Measurements from ENCODE around the gene FEZF2.

FEZF2 gene

DNA sequence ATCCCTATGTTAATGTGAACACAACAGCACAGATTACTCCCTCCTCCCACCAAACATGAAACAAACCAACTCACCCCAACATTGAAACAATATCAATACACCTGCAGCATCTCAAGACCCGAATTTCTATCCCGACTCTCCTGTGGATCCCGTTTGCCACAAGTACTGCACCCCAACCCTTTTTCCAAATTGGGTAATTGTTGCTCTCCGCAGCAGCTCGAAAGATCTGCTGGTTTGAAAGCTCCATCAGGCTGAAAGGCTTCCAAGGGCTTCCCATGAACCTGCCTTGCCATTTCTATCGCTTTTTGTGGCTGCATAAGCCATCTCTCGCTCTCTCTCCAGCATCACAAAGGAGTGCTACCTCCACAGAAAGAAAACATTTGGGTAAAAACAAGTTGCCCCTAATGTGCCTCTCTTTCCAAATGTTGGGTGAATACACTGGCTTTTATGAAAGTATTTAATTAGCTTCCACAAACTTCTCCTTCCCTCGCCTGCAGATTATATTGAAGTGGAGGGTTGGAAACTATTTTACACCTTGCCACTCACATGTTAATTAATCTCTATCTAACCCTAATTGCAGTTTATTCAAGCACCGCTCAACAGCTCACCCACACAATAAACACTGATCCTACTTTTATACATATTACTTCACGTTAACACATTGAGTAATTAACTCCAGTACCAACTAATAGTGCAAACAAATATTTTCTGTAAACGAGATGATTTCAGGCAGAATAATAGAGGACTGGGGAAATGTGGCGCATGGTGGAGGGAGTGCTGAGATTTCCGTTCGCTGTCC is 2.5 kb upstream of the FEZF2 start:
- peaks cover 42 to 71% (median 59%) of the 10 kb centered on the region in 11 experiments for H3K9me3 ChIP-seq (replicated peaks in 1 of 11)
- H4K20me1 ChIP-seq: no peaks in the 10 kb centered on the region
- H3K4me3 ChIP-seq: no peak overlapping the region
- no peak overlapping the region for H3K9ac ChIP-seq
- no peaks in the 10 kb centered on the region for H3K36me3 ChIP-seq
- no peak overlapping the region for H3K4me2 ChIP-seq
- no peak for TF ChIP-seq Cebpa-rat (IDR thresholded peaks at IDR 0.05)
- no peak overlapping the region for H3K27ac ChIP-seq
- H3K27me3 ChIP-seq: peaks cover 0 to 22% (median 4%) of the 10 kb centered on the region in 11 experiments; a peak in 8 of 22 replicates
- no peaks in the 10 kb centered on the region for H3K4me1 ChIP-seq

DNA sequence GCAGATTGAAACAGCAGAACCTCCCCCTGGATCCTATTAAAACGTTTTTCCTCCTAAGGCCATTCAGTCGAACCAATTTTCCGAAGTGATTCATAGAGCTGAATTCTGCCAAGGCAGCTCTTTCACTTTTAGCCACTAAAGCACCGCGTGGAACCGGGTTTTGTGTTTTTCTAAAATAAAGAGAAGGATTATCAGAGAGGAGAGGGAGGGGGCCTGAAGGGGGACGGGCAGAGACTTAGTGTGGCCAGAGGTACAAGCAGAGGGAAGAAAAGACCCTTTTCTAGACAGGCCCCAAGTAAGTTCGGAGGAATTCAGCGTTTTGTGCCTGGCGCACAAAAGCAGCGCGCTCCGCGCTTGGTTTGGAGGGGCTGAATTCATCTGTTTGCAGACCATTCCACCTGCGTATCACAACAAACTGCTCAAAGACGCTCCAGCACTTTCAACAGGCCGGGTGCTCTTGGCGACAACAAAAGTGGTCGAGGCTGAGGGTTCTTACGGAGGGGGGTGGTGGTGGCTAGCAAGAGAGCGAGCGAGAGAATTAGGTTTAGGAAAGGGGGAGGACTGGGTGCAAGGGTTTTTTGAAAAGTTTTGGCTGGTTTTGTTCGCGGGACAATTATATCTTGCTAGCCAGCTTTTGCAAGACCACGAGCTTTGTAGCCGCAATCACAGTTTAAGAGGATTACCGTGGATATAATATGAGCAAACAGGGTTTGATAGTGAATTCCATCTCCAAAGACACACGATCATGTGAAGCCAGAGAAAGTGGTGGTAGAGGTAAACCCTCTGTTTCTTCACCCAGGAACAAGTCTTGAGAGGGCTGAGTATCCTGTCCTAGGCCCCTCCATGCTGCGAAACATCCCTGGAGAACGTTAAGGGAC is 1.2 kb upstream of the FEZF2 start:
- no peaks in the 10 kb centered on the region for H4K20me1 ChIP-seq
- no peak for TF ChIP-seq Cebpa-rat (IDR thresholded peaks at IDR 0.05)
- H3K4me1 ChIP-seq: no peaks in the 10 kb centered on the region
- peaks cover 55 to 83% (median 71%) of the 10 kb centered on the region in 11 experiments for H3K9me3 ChIP-seq (replicated peaks in 1 of 11)
- no peak overlapping the region for H3K4me2 ChIP-seq
- no peaks in the 10 kb centered on the region for H3K36me3 ChIP-seq
- H3K4me3 ChIP-seq: no peak overlapping the region
- no peak overlapping the region for H3K9ac ChIP-seq
- H3K27me3 ChIP-seq: peaks cover 0 to 22% (median 4%) of the 10 kb centered on the region in 11 experiments; a peak in 8 of 22 replicates
- no peak overlapping the region for H3K27ac ChIP-seq

DNA sequence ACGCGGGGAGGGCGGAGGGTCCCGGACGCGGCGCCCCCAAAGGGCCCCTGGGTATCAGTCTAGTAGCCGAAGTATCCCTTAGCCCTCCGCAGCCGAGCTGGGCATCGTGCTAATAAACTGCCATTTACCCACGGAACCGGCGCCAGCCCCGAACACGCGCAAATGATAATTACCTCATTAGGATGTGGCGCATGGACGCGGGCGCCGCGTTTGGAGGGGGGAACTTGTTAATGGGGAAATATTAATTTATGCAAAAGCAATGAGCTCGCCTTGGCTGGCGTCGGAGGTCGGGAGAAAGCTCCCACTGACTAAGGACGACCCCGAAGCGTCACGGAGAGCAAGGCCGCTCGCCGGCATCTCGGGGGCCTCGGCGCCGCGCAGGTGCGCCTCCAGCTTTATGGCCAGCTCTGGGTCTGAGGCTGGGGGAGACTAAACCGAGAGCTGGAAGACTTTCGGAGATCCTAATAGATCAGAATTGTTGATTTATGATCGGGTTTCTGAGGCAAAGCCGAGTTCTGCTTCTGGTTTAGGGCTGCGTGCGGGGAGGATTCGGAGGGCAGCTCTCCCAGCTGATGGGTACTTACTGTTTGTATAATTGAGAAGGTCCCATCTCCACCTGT is 474 bp upstream of the FEZF2 start:
- no peak for TF ChIP-seq Cebpa-rat (IDR thresholded peaks at IDR 0.05)
- Histone ChIP-seq H4K20me1 (no peaks in the 10 kb centered on the region), H3K9ac (no peak overlapping the region), H3K4me1 (no peaks in the 10 kb centered on the region), H3K4me2 (no peak overlapping the region), H3K36me3 (no peaks in the 10 kb centered on the region), H3K27me3 (peaks cover 0 to 22% (median 4%) of the 10 kb centered on the region in 11 experiments; a peak in 8 of 22 replicates), H3K9me3 (replicated peaks in 1 of 11) (peaks cover 63 to 83% (median 77%) of the 10 kb centered on the region in 11 experiments), H3K27ac (no peak overlapping the region), H3K4me3 (no peak overlapping the region)

DNA sequence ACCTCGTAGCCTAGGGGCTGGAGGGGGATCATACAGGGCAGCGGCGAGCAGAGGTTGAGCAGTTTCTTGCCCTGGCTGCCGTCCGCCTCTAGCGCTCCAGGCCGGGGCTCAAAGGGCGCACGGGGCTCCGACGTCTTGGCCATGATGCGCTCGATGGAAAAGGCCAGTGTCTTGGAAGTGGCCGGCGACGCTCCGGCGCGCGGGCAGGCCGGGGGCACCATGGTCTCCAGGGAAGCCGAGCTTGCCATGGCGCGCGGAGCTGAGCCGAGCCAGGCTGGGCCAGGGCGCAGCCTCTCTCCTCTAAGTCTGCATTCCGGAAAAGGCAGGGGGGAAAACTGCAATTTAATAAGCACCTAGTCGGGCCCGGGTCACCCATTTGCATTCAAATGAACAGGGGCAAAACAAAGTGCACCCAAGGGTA is 719 bp downstream of the FEZF2 start:
- H3K4me2 ChIP-seq: no peak overlapping the region
- H3K9me3 ChIP-seq (replicated peaks in 1 of 11): peaks cover 75 to 87% (median 83%) of the 10 kb centered on the region in 11 experiments
- H3K4me1 ChIP-seq: no peaks in the 10 kb centered on the region
- H3K36me3 ChIP-seq: peaks cover 0 to 5% (median 0%) of the 10 kb centered on the region in 11 experiments; a peak in 1 of 22 replicates
- H3K4me3 ChIP-seq: no peak overlapping the region
- no peak overlapping the region for H3K27ac ChIP-seq
- H3K27me3 ChIP-seq: peaks cover 6 to 31% (median 13%) of the 10 kb centered on the region in 11 experiments; a peak in 20 of 22 replicates
- no peaks in the 10 kb centered on the region for H4K20me1 ChIP-seq
- no peak for TF ChIP-seq Cebpa-rat (IDR thresholded peaks at IDR 0.05)
- H3K9ac ChIP-seq: no peak overlapping the region

DNA sequence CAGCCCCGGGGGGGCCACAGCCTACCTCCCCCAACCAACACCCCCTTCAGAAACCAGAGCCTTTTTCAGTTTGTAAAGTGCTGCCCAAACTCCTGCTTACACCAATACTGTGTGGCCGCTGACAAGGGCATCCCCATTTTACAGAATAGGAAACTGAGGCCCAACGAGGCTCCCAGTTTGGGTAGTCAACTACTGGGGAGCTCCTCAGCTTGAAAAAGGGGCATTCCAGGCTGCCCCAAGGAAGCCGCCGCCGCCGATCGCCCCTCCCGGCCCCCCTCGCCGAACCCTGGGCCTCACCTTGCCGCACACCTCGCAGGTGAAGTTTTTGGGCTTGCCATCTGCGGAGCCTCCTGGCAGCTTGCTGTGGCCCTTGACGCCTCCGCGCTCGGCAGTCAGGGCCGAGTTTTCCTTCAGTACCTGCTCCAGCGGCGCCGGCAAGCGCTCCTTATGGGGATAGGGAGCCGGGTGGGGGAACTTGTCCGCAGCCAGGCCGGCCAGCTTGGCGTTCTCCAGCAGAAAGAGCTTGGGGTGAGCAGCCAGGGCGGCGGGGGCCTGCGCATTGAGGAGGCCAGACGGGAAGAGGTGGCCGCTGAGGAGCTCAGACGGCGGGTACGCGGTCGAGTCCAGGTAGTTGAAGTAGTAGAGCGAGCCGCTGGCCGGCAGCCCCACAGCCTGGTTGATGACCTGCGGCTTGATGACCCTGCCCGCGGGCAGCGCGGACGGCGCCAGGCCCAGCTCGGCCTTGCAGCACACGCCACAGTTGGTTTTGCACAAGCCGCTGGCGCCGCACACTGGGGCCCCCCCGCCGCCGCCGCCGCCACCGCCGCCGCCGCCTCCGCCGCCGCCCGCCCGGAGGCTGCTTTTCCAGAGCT is 1.4 kb downstream of the FEZF2 start:
- Histone ChIP-seq H3K9ac (no peak overlapping the region), H3K27ac (no peak overlapping the region), H3K4me2 (no peak overlapping the region), H3K4me3 (0 out of 20 replicates have a peak overlapping the region, but pooled peaks of 1 of the 10 experiments have one; percentile 2), H3K9me3 (replicated peaks in 1 of 11) (peaks cover 72 to 86% (median 80%) of the 10 kb centered on the region in 11 experiments), H3K36me3 (peaks cover 0 to 5% (median 0%) of the 10 kb centered on the region in 11 experiments; a peak in 1 of 22 replicates), H4K20me1 (no peaks in the 10 kb centered on the region), H3K4me1 (no peaks in the 10 kb centered on the region), H3K27me3 (peaks cover 13 to 38% (median 20%) of the 10 kb centered on the region in 11 experiments; a peak in 20 of 22 replicates)
- no peak for TF ChIP-seq Cebpa-rat (IDR thresholded peaks at IDR 0.05)

DNA sequence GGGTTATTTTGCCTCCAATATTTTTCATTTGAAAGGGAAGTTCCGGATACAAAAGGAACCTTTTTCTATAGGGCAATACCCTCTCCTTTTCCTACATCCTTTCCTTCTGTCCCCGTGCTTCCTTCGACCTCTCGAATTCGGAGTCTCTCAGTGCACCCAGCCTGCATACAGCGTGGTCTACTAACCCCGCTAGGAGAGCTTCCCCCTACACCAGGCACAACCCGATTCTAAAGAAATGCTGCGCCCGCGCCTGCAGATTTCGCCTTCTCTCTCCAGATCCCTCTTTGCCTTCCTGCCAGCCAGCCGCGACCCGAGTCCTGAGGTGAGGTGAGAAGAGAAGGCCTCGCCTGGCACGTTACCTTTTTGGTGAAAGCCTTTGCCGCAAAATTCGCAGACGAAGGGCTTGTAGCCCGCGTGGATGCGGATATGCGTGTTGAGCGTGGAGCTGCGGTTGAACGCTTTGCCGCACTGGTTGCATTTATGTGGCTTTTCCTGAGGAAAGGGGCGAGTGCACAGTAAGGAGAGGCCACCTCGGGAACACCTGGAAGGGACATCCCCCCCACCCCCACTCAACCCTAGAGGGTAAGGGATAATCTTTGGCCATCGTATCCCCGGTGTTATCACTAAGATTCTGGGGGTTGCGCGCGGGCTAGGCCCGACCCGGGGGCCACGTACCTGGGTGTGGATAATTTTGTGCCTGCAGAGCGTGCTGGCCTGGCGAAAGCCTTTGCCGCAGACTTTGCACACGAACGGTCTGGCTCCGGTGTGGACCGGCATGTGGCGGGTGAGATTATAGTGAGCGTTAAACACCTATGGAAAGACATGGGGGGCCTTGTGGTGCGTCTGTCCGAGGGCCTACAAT is 2.3 kb downstream of the FEZF2 start:
- no peak for TF ChIP-seq Cebpa-rat (IDR thresholded peaks at IDR 0.05)
- Histone ChIP-seq H3K4me3 (no peak overlapping the region), H4K20me1 (no peaks in the 10 kb centered on the region), H3K9me3 (replicated peaks in 1 of 11) (peaks cover 70 to 81% (median 77%) of the 10 kb centered on the region in 11 experiments), H3K4me2 (no peak overlapping the region), H3K27me3 (peaks cover 14 to 39% (median 22%) of the 10 kb centered on the region in 11 experiments; a peak in 20 of 22 replicates), H3K27ac (no peak overlapping the region), H3K9ac (no peak overlapping the region), H3K4me1 (no peaks in the 10 kb centered on the region), H3K36me3 (peaks cover 0 to 5% (median 0%) of the 10 kb centered on the region in 11 experiments; a peak in 1 of 22 replicates)

DNA sequence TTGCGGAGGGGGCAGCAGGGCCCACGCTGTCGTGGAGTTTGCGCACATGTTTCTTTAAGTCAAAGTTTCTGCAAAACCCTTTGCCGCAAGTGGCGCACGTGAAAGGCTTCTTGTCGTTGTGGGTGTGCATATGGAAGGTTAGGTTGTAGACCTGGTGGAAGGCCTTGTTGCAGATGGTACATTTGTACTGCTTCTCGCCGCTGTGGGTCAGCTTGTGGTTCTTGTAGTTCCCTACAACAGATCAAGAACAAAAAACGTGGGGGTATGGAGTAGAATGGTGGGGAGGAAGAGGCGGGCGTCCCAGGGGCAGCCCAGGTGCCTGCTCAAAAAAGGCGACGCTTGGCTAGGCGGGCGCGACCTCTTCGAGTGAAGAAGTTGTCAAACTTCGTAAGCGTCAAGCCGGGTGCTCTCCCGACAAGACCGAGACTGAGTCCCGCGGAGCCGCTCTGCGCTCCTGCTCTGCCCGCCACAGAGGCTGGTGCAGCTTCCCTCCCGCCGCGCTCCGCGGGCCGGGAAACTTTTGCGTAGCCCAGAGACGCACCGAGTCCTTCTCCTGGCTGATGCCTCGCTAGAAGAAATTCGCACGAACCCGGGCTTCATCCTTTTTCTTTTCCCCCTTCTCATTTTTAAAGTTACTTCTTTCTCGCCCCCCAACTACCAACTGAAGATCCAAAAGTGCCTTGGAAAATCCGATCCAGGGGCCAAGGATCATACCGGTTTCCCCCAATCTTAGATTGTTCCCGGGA is 3.1 kb downstream of the FEZF2 start:
- H3K36me3 ChIP-seq: peaks cover 0 to 5% (median 0%) of the 10 kb centered on the region in 11 experiments; a peak in 1 of 22 replicates
- no peak overlapping the region for H3K27ac ChIP-seq
- H3K27me3 ChIP-seq: peaks cover 14 to 35% (median 22%) of the 10 kb centered on the region in 11 experiments; a peak in 20 of 22 replicates
- H3K4me1 ChIP-seq: no peaks in the 10 kb centered on the region
- no peak overlapping the region for H3K4me2 ChIP-seq
- H4K20me1 ChIP-seq: no peaks in the 10 kb centered on the region
- no peak overlapping the region; a peak in 1 of 20 replicates for H3K4me3 ChIP-seq
- peaks cover 70 to 81% (median 77%) of the 10 kb centered on the region in 11 experiments for H3K9me3 ChIP-seq (replicated peaks in 1 of 11)
- no peak overlapping the region for H3K9ac ChIP-seq
- TF ChIP-seq Cebpa-rat (IDR thresholded peaks at IDR 0.05): no peak

Measured in BLaER1 treated with 17β-estradiol and CSF1 and Interleukin-3, amounts not matched to agents 10 nM and 100 nM (cell line).